Measurements from ENCODE around the gene TMEM106A.
"Not testable (repeated sequence)": the region's sequence is repeated elsewhere in the genome, so short reads cannot be mapped to it uniquely, and the experiment has no call there.

DNA sequence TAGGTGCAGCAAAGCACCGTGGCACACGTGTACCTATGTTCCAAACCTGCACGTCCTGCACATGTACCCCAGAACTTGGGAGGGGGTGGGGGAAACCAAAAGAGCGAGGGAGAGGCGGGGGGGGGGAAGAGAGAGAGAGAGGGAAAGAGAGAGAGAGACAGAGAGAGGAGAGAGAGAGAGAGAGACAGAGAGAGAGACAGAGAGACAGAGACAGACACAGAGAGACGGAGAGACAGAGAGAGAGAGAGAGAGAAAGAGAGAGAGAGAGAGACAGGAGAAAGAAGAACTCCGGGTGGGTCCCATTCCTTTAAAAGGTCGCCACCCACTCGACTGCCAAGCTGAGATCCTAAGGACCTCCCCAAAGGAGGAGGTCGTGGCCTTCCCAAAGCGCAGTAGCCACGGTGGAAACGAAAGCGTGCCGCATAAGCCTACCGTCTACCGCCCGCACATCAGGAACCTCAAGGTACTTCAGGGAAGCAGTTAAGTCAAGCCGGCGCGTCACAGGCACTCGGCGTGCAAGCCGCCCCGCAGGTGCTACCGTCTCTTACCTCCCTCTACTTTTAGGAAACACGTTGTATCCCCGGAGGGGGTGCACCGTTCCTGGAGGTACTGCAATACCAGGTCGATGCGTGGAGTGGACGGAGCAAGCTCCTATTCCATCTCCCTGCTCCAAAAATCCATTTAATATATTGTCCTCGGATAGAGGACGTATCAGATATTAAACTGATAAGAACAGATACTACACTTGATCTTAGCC, 29.1 kb downstream of the TMEM106A start:
- TF ChIP-seq TFAM (CRISPR knock-in tag; conservative IDR thresholded peaks at IDR 0.05); ZNF830 (CRISPR knock-in tag; IDR thresholded peaks at IDR 0.05); BCL6 (CRISPR knock-in tag; IDR thresholded peaks at IDR 0.05); ZBED1 (IDR thresholded peaks at IDR 0.05); HDAC2 (IDR thresholded peaks at IDR 0.05); JUND (IDR thresholded peaks at IDR 0.05; ENCODE audit: borderline replicate concordance, low read depth, low read length); JUND (tag; IDR thresholded peaks at IDR 0.05; ENCODE audit: borderline replicate concordance, low read depth, low read length); TCF7 (IDR thresholded peaks at IDR 0.05; ENCODE audit: borderline replicate concordance); RAD21 (CRISPR knock-in tag; conservative IDR thresholded peaks at IDR 0.05 in 1 of 2, IDR thresholded peaks at IDR 0.05 in 1 of 2): not testable (repeated sequence)
- TF ChIP-seq, protein P1, sequence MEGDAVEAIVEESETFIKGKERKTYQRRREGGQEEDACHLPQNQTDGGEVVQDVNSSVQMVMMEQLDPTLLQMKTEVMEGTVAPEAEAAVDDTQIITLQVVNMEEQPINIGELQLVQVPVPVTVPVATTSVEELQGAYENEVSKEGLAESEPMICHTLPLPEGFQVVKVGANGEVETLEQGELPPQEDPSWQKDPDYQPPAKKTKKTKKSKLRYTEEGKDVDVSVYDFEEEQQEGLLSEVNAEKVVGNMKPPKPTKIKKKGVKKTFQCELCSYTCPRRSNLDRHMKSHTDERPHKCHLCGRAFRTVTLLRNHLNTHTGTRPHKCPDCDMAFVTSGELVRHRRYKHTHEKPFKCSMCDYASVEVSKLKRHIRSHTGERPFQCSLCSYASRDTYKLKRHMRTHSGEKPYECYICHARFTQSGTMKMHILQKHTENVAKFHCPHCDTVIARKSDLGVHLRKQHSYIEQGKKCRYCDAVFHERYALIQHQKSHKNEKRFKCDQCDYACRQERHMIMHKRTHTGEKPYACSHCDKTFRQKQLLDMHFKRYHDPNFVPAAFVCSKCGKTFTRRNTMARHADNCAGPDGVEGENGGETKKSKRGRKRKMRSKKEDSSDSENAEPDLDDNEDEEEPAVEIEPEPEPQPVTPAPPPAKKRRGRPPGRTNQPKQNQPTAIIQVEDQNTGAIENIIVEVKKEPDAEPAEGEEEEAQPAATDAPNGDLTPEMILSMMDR (IDR thresholded peaks at IDR 0.05 in 2 of 3, conservative IDR thresholded peaks at IDR 0.05 in 1 of 3; ENCODE audit: insufficient read depth in 2 of 3, low read depth in 1 of 3, low read length in 3 of 3) = not testable (repeated sequence)
- TF ChIP-seq, protein P2, sequence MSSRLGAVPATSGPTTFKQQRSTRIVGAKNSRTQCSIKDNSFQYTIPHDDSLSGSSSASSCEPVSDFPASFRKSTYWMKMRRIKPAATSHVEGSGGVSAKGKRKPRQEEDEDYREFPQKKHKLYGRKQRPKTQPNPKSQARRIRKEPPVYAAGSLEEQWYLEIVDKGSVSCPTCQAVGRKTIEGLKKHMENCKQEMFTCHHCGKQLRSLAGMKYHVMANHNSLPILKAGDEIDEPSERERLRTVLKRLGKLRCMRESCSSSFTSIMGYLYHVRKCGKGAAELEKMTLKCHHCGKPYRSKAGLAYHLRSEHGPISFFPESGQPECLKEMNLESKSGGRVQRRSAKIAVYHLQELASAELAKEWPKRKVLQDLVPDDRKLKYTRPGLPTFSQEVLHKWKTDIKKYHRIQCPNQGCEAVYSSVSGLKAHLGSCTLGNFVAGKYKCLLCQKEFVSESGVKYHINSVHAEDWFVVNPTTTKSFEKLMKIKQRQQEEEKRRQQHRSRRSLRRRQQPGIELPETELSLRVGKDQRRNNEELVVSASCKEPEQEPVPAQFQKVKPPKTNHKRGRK (tag; IDR thresholded peaks at IDR 0.05) = not testable (repeated sequence)
- TF ChIP-seq, protein P3, sequence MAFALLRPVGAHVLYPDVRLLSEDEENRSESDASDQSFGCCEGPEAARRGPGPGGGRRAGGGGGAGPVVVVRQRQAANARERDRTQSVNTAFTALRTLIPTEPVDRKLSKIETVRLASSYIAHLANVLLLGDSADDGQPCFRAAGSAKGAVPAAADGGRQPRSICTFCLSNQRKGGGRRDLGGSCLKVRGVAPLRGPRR (CRISPR knock-in tag; IDR thresholded peaks at IDR 0.05) = not testable (repeated sequence)

All from K562 (cell line).